Amniotic epithelial cell (primary cell): Measurements from ENCODE around the gene ABHD2.
A peak's percentile ranks its signal among the peaks of the same experiment; 100 is the strongest.
"Not testable (repeated sequence)": the region's sequence is repeated elsewhere in the genome, so short reads cannot be mapped to it uniquely, and the experiment has no call there.

ENCODE experiments used
- DNase-seq: peaks from one replicate; pipeline ENCODE4 v3.0.0-alpha.2; 2010; ENCODE audit warnings: low read depth

Gene ABHD2

GRCh38 chr15:89139613-89140499 lies 51.6 kb downstream of the ABHD2 start:
- no peak for DNase-seq

- DNase-seq, result no peak
Measured at GRCh38 chr15:89140595-89140994, 52.3 kb downstream of the ABHD2 start.

GRCh38 chr15:89141159-89141558 lies 52.9 kb downstream of the ABHD2 start:
- not testable (repeated sequence) for DNase-seq

GRCh38 chr15:89141885-89142284 lies 53.6 kb downstream of the ABHD2 start:
- no peak for DNase-seq

- DNase-seq, result no peak
Measured at GRCh38 chr15:89142423-89142822, 54.2 kb downstream of the ABHD2 start.

GRCh38 chr15:89143503-89144162 lies 55.4 kb downstream of the ABHD2 start:
- peak; percentile 18 for DNase-seq

- no peak for DNase-seq
Measured at GRCh38 chr15:89144491-89144890, 56.2 kb downstream of the ABHD2 start.

- DNase-seq, result no peak
Measured at GRCh38 chr15:89146366-89146765, 58.1 kb downstream of the ABHD2 start.

- no peak for DNase-seq
Measured at GRCh38 chr15:89148126-89148525, 59.9 kb downstream of the ABHD2 start.

GRCh38 chr15:89149501-89150101 lies 61.3 kb downstream of the ABHD2 start:
- no peak for DNase-seq

GRCh38 chr15:89150287-89150686 lies 62.0 kb downstream of the ABHD2 start:
- no peak for DNase-seq

GRCh38 chr15:89150762-89151664 lies 62.8 kb downstream of the ABHD2 start:
- DNase-seq, result no peak

GRCh38 chr15:89155122-89155521 lies 66.9 kb downstream of the ABHD2 start:
- DNase-seq, result no peak

GRCh38 chr15:89155656-89156055 lies 67.4 kb downstream of the ABHD2 start:
- DNase-seq, result no peak

- no peak for DNase-seq
Measured at GRCh38 chr15:89157061-89157460, 68.8 kb downstream of the ABHD2 start.

GRCh38 chr15:89157918-89158564 lies 69.8 kb downstream of the ABHD2 start:
- DNase-seq, result no peak

- no peak for DNase-seq
Measured at GRCh38 chr15:89161666-89162065, 73.4 kb downstream of the ABHD2 start.

GRCh38 chr15:89163271-89164055 lies 75.2 kb downstream of the ABHD2 start:
- no peak for DNase-seq

GRCh38 chr15:89164712-89165211 lies 76.5 kb downstream of the ABHD2 start:
- DNase-seq, result no peak

GRCh38 chr15:89165677-89166076 lies 77.4 kb downstream of the ABHD2 start:
- no peak for DNase-seq
